Endothelial cell of umbilical vein (primary cell): Measurements from ENCODE around the gene OPRD1. TPM values are rescaled to one million over a fixed set of nuclear protein-coding genes. Genes with fewer than 3 reads are reported as not detected.

ENCODE experiments used
- BruUV-seq: library from RNA; stranded (reverse); fragments of 400-500 nt; replicated peaks from 2 replicates; lab custom pipeline; 2021; lab: Mats Ljungman, UMichigan
- CTCF ChIA-PET: fragments of 300-600, 350-600 bp; sonication (Branson Sonifier 250); formaldehyde crosslinking; loops from one replicate; lab custom pipeline; 2021; ENCODE audit warnings: antibody characterized with exemption, inconsistent platforms; lab: Charles Lee
- POLR2A ChIA-PET: fragments of 300-600, 350-600 bp; sonication (Branson Sonifier 250); formaldehyde crosslinking; loops from one replicate; lab custom pipeline; 2021; ENCODE audit warnings: antibody characterized with exemption, inconsistent platforms; lab: Charles Lee
- DNase-seq: peaks from one replicate; pipeline ENCODE4 v3.0.0-alpha.2; 2011; ENCODE audit warnings: low read depth, low spot score
- FAIRE-seq: peaks from 2 replicates; lab custom pipeline; 2011; peaks lifted over from hg19 to GRCh38; lab: Jason Lieb, UNC
- H2AFZ ChIP-seq: 2 replicates; pipeline ENCODE4 v1.6.0; 2012; ENCODE audit warnings: low read depth, low read length, control low read depth, inconsistent platforms
- H3K27ac ChIP-seq: 2 replicates; pipeline ENCODE4 v1.5.1; 2011; ENCODE audit warnings: low read depth, mild to moderate bottlenecking, control low read depth, low read length, moderate library complexity; ENCODE audit not compliant: insufficient read depth
- H3K27me3 ChIP-seq, 2 experiments: 2 replicates each; pipeline versions ENCODE4 v1.6.0 to v1.6.1; 2011; ENCODE audit warnings: low read length in 2 of 2, mixed read lengths in 1 of 2; ENCODE audit not compliant: control insufficient read depth in 2 of 2, insufficient read depth in 2 of 2
- H3K36me3 ChIP-seq, 2 experiments: 2 replicates in 1 of 2; 3 replicates in 1 of 2; pipeline ENCODE4 v1.5.1; 2011; ENCODE audit warnings: low read length in 2 of 2, mild to moderate bottlenecking in 1 of 2, moderate library complexity in 1 of 2; ENCODE audit not compliant: control insufficient read depth in 2 of 2, insufficient read depth in 2 of 2; ENCODE audit errors: extremely low read depth in 1 of 2
- H3K4me1 ChIP-seq: 3 replicates; pipeline ENCODE4 v1.5.1; 2011; ENCODE audit warnings: mild to moderate bottlenecking, low read length; ENCODE audit not compliant: control insufficient read depth, insufficient read depth; ENCODE audit errors: extremely low read depth
- H3K4me2 ChIP-seq: 2 replicates; pipeline ENCODE4 v1.6.1; 2011; ENCODE audit warnings: low read length, control low read depth, mixed read lengths; ENCODE audit not compliant: insufficient read depth
- H3K4me3 ChIP-seq, 3 experiments: fragments of 200-600 bp in 1 of 3; sonication (generic), shearing (Covaris generic) in 1 of 3; replicated peaks in 1 of 3; 2 replicates each; pipeline ENCODE4 v1.5.1; 2011 to 2016; ENCODE audit warnings: control low read depth in 3 of 3, low read length in 3 of 3, mild to moderate bottlenecking in 2 of 3, inconsistent platforms in 1 of 3, low read depth in 1 of 3, moderate library complexity in 1 of 3; ENCODE audit not compliant: insufficient read depth in 1 of 3
- H3K79me2 ChIP-seq: 2 replicates; pipeline ENCODE4 v1.6.0; 2012; ENCODE audit warnings: low read length, inconsistent platforms; ENCODE audit not compliant: control insufficient read depth, insufficient read depth
- H3K9ac ChIP-seq: replicated peaks from 2 replicates; pipeline ENCODE3; 2011; ENCODE audit warnings: low read length, control low read depth; ENCODE audit not compliant: insufficient read depth; ENCODE audit errors: extremely low read depth
- H3K9me1 ChIP-seq: replicated peaks from 3 replicates; pipeline ENCODE4 v1.6.0; 2011; ENCODE audit warnings: mild to moderate bottlenecking, low read length; ENCODE audit not compliant: control insufficient read depth, insufficient read depth; ENCODE audit errors: extremely low read depth
- H3K9me3 ChIP-seq: replicated peaks from 2 replicates; pipeline ENCODE4 v1.5.1; 2012; ENCODE audit warnings: low read length, inconsistent platforms; ENCODE audit not compliant: control insufficient read depth, insufficient read depth
- H4K20me1 ChIP-seq: replicated peaks from 2 replicates; pipeline ENCODE3; 2011; ENCODE audit warnings: mild to moderate bottlenecking, low read length; ENCODE audit not compliant: control insufficient read depth, insufficient read depth; ENCODE audit errors: extremely low read depth
- CTCF ChIP-seq, 2 donors: IDR thresholded peaks; 1 replicate in 1 of 2; 2 replicates in 1 of 2; pipeline ENCODE4 v1.5.1; 2011; ENCODE audit warnings: low read length in 2 of 2, mild to moderate bottlenecking in 2 of 2, moderate library complexity in 2 of 2, control low read depth in 1 of 2, inconsistent platforms in 1 of 2, low read depth in 1 of 2; ENCODE audit not compliant: insufficient read depth in 1 of 2; ENCODE audit errors: extremely low read depth in 1 of 2
- EZH2 ChIP-seq: IDR thresholded peaks from 2 replicates; pipeline ENCODE4 v1.6.1; 2012; ENCODE audit warnings: borderline replicate concordance, low read depth, mild to moderate bottlenecking, moderate library complexity, low read length, inconsistent platforms; ENCODE audit not compliant: severe bottlenecking
- FOS ChIP-seq: IDR thresholded peaks from 2 replicates; pipeline ENCODE4 v1.6.1; 2011; ENCODE audit warnings: mild to moderate bottlenecking, low read length, moderate library complexity, borderline replicate concordance; ENCODE audit not compliant: insufficient read depth
- GATA2 ChIP-seq: IDR thresholded peaks from 2 replicates; pipeline ENCODE4 v1.7.0; 2011; ENCODE audit warnings: low read depth, mild to moderate bottlenecking, moderate library complexity, mixed read lengths, low read length; ENCODE audit not compliant: insufficient read length, insufficient read depth
- JUN ChIP-seq: IDR thresholded peaks from 2 replicates; pipeline ENCODE4 v1.6.1; 2011; ENCODE audit warnings: borderline replicate concordance, low read depth; ENCODE audit not compliant: insufficient read length, insufficient read depth
- MAX ChIP-seq: IDR thresholded peaks from 2 replicates; pipeline ENCODE4 v1.6.1; 2011; ENCODE audit not compliant: insufficient read depth, insufficient read length
- MYC ChIP-seq: IDR thresholded peaks from one replicate; pipeline ENCODE4 v1.6.1; 2011; ENCODE audit warnings: mild to moderate bottlenecking, low read depth, low read length
- POLR2A ChIP-seq: IDR thresholded peaks from 2 replicates; pipeline ENCODE4 v1.6.1; 2012; ENCODE audit warnings: low read depth, mild to moderate bottlenecking, control low read depth, low read length
- POLR2AphosphoS5 ChIP-seq: IDR thresholded peaks from 2 replicates; pipeline ENCODE4 v1.6.1; 2012; ENCODE audit warnings: low read depth, mild to moderate bottlenecking, control low read depth, low read length, moderate library complexity; ENCODE audit not compliant: insufficient read depth
- dilution Hi-C: fragments of 300-500 bp; cut with MboI; formaldehyde crosslinking; loops from one replicate; pipeline ENCODE4 v1.15.0; 2019; ENCODE audit warnings: low sequenced_read_pairs; ENCODE audit not compliant: extremely low pct_ligation_motif_present
- intact Hi-C: fragments of 100-400 bp; cut with micrococcal nuclease; formaldehyde crosslinking; loops from one replicate; pipeline ENCODE4 v1.10.0; 2022
- polyA plus RNA-seq, 4 experiments: library from polyadenylated mRNA; depleted of rRNA in 3 of 4; stranded (reverse) in 3 of 4; unstranded in 1 of 4; fragments of >200 nt; gene quantifications; 2 replicates each; pipeline versions ENCODE4 v1.2.1 to v1.2.3, GENCODE V29; 2011 to 2012; ENCODE audit warnings: missing spikeins in 1 of 4
- total RNA-seq: library from RNA; stranded (reverse); gene quantifications from 2 replicates; pipeline ENCODE4 v1.2.3, GENCODE V29; 2021

The OPRD1 gene
- total and polyA plus RNA-seq, 2 donors (not counting 3 experiments of a cell fraction or from before 2014, with no cell fraction given): not detected

- TF ChIP-seq GATA2: no peak
- TF ChIP-seq EZH2: no peak
- TF ChIP-seq POLR2AphosphoS5: no peak
- no peak for TF ChIP-seq MYC
- TF ChIP-seq CTCF (IDR thresholded peaks at IDR 0.05; ENCODE audit: extremely low read depth in 1 of 2, insufficient read depth in 1 of 2, low read depth in 1 of 2, low read length in 2 of 2): no peak
- no peak for TF ChIP-seq JUN
- TF ChIP-seq POLR2A: no peak
- no peak for TF ChIP-seq FOS
- TF ChIP-seq MAX: no peak
- no peak overlapping the region for H3K4me2 ChIP-seq
- H3K9ac ChIP-seq: no peak overlapping the region
- no peaks in the 10 kb centered on the region for H3K4me1 ChIP-seq
- CTCF ChIA-PET: no interaction called here
- DNase-seq (no peak), FAIRE-seq (no peak)
- no peaks in the 10 kb centered on the region for H3K79me2 ChIP-seq
- no TSS peak for BruUV-seq
- dilution Hi-C loops (no loop called here), intact Hi-C loops (no loop called here)
- no peaks in the 10 kb centered on the region for H4K20me1 ChIP-seq
- no peak overlapping the region for H3K27ac ChIP-seq
- POLR2A ChIA-PET: no interaction called here
- peaks cover 2 to 4% of the 10 kb centered on the region in 2 experiments for H3K27me3 ChIP-seq
- H3K9me1 ChIP-seq: no peaks in the 10 kb centered on the region
- H3K9me3 ChIP-seq: no peaks in the 10 kb centered on the region
- no peak overlapping the region for H3K4me3 ChIP-seq
- no peaks in the 10 kb centered on the region for H3K36me3 ChIP-seq
- no peak overlapping the region for H2AFZ ChIP-seq
Measured at GRCh38 chr1:28801461-28801860, 10.5 kb upstream of the OPRD1 start.
